Measurements from ENCODE around the gene SMIM28.

The SMIM28 gene

DNA sequence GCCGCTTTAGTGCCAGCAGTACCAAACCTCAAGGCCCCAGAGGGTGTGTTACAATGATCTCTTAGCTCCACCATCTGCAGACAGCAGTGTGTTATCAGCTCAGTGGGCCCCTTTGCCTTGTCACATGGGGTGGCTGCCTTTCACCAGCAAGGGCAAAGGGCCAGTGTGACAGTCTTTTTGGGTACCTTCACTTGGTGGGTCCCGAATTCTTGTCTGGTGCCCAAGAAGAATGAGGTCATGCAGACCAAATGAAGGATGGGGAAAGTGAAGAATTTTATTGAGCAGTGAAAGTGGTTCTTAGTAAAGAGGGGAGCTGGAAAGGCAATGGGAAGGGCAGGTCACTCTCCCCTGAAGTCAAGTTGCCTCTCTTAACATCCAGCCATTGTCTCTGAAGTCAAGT, 2.9 kb upstream of the SMIM28 start:
- DNase-seq: no peak

DNA sequence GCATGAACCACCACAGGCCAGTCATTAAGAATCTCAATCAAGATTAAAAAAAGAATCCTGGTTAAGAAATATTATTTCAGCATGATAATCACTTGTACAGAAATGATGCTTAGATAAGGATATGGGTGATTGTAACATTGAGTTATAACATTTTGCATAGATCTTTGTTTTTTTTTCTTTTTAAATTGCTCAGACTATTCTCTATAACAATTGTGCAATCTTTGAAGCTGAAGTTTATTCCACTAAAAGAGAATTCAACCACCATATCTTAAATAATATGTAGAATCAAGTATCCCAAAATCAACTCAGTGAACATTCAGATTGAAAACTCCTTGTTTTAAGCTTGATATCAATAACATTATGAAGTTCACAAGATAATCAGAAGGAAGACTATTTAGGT, 663 bp upstream of the SMIM28 start:
- no peak for DNase-seq

DNA sequence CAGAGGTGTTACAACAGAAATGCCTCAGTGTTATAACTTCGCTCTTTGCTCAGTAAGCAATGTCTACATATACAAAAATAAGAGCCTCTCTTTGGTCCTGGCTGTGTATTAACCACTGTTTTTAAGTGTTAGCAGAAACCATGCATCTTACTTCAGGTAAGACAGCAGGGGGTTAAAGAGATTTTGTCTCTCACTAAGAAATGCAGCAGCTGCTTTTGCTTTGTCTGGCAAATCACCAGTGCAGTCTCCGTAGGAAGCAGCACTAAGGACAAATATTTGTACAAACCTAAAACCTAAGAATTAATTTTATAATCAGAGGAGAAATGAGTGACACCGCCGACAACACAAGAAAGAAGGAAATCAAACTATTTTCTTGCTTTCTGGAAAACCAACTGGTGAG, 758 bp downstream of the SMIM28 start:
- DNase-seq: no peak

DNA sequence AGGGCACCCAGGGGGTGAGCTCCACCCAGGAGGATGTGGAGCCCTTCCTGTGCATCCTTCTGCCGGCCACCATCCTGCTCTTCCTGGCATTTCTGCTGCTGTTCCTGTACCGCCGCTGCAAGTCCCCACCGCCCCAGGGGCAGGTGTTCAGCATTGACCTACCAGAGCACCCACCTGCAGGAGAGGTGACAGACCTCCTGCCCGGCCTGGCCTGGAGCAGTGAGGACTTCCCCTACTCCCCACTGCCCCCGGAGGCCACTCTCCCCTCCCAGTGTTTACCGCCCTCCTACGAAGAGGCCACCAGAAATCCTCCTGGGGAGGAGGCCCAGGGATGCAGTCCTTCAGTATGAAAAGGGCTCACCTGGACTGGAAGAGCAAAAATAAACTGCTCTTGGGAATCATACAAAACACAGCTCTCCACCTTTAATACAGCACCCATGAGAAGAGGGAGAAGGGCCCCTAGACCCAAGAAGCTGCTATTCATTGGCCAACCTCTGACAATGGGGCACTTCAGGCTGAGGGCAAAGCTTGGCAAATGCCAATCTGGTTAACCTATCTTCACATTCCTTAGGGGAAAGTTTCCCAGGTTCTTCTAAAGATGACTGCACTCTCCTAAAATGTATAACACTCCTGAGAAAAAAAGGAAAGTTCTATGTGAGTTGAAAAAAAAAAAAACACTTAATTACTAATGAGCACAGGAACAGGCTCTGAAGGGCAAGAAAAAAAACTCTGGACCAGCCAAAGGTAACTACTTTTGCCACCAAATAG, 5.0 kb downstream of the SMIM28 start:
- no peak for DNase-seq

DNA sequence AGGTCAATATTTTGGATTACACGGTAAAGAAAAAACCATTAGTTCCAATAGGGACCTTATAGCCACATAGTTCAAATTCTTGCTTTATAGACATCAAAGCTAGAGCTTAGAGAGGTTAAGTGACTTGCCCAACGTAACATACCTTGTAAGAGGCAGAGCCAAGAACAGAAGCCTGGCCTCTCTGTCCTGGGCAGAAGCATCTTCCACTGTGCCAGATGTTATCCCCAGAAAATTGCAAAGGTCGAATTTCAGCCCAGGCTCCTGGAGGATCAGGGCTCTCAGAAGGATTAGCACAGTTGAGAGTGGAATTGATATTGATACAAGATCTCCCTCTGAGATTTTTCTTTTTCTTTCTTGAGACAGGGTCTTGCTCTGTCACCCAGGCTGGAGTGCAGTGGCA, 6.1 kb downstream of the SMIM28 start:
- DNase-seq: no peak

DNA sequence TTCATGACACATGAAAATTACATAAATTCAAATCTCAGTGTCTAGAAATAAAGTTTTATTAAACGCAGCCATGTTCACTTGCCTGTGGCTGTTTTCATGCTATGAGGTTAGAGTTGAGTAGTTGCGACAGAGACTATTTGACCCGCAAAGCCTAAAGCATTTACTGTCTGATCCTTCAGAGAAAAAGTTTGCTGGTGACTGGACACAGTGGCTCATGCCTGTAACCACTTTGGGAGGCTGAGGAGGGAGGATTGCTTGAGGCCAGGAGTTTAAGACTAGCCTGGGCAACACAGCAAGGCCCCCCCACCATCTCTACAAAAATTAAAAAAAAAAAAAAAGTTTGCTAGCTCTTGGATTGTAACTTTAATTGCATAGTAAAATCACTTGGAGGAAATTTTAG, 9.2 kb downstream of the SMIM28 start:
- no peak for DNase-seq

DNA sequence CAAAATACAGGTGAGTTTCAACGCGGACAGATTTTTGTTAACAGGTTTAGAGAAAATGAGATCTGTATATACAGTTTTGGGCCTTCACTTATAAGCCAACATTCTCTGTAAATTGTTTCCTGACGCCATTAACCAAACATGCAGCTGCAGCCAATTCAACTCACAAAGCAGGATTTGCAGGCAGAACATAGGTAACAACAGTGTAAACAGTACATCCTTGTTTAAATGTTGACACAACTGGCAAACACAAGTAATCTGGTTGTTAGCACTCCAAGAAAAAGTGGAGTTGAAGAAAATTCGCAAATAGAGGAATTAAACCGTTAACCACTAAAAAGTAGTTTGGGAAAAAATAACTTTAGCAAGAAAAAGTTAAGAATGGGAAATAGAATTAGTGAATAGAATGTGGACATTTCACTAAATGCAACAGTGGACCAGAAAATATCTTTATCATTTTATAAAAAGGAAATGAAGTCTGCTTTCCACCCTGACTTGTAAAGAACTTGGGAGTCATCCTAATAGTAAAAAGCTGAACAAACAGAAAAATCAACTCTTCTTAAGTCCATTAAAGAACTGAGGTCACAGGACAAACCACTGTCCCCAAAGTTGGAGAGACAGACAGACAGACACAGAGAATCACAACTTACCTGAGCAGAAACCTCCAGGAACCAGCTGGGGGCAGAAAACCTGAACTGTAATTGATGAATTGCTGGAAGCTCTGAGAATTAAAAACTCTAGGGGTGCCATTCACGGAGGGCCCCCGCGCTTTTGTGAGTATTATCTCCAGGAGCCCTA, 10.1 kb downstream of the SMIM28 start:
- no peak for DNase-seq

DNA sequence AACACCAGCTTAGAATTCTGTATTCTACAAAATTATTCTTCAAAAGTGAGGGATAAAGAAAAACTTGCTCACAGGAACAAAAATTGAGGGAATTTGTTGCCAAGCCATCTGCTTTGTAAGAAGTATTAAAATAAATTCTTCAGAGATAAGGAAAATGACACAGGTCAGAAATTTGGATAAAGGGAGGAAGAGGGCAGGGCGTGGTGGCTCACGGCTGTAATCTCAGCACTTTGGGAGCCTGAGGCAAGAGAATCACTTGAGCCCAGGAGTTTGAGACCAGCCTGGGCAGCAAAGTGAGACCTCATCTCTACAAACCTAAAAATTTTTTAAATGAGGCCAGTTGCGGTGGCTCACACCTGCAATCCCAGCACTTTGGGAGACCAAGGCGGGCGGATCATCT, 11.8 kb downstream of the SMIM28 start:
- no peak for DNase-seq

DNA sequence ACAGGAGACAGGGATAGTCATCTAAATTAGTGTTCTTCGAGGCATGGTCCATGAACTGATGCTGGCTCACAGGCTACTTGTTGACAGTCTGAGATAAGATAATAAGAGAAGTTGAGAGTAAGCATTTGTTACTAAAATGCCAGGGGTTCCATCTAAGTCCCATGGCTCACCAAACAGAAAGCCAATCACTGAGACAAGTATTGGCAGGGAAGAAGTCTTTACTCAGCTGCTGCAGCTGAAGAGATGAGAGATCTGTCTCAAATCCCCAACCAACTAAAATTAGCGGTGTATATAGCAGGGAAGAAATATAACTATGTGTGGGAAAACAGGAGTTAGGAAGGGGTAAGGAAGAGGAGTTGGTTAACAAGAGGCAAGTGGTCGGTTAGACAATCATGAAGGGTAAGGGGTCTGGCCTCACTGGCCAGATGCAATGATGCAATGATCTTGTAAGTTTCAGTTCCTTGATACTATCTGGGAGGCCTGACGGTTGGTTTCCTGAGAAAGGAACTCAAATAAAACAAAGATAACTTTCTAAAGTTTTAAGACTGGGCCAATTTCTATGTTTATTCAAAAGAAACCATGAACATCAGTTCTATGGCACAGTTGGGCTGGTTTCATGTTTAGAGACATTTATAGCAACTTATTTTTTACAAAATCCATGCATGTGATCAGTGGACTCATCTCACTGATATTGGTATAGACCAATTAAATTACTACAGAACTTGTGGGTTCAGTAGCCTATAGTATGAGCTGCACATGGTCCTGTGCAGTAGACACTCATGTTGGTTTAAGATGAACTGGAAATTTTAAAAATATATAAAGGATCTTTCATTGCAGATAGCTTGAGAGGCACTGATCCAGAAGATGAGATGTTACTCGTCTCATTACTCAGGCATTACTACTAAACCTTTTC, 16.4 kb downstream of the SMIM28 start:
- no peak for DNase-seq

DNA sequence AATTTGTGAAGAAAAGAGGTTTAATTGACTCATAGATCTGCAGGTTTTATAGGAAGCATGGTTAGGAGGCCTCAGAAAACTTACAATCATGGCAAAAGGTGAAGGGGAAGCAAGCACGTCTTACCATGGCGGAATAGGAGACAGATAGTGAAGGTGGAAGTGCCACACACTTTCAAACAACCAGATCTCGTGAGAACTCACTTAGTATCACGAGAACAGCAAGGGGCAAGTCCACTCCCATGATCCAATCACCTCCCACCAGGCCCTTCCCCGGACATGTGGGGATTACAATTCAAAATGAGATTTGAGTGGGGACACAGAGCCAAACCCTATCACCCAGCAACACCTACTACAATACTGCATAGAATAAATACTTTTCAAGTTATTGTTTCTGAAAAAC, 19.0 kb downstream of the SMIM28 start:
- DNase-seq: no peak

DNA sequence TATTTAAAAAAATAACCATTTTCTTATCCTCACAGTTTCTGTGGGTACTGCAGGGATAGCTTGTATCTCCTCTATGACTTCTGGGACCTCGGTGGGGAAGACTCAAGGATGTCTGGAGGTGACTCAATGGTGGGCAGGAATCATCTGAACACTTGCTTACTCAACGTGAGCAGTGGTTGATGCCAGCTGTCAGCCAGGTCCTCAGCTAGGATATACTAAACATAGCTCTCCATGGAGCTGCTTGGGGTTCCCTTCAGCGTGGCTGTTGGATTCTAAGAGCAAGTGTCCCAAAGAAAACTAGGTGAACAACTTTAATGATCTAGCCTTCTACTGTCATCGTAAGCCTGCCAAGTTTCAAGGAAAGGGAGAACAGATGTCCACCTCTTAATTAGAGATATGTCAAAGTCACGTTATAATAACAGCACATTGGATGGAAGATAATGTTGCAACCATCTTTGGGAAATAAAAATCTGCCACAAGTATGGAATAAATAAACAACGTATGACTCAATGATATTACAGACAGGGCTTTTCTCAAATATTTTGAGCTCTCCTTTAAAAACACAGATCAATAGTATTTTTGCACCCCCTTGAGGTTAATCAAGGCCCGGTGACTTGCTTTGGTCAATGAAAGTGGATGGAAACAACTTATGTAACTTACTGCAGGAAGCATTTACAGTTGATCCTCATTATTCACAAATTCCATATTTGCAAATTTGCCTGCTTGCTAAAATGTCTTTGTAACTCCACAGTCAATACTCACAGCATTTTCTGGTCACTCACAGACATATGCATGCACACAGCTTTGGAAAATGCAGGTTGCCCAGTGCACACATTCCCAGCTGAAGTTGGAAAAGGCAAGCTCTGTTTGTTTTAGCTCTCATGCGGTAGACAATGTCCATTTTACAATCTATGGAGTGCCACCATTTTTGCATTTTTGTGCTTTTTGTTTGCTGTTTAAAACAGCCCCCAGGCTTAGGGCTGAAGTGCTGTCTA, 19.7 kb downstream of the SMIM28 start:
- DNase-seq: no peak

DNA sequence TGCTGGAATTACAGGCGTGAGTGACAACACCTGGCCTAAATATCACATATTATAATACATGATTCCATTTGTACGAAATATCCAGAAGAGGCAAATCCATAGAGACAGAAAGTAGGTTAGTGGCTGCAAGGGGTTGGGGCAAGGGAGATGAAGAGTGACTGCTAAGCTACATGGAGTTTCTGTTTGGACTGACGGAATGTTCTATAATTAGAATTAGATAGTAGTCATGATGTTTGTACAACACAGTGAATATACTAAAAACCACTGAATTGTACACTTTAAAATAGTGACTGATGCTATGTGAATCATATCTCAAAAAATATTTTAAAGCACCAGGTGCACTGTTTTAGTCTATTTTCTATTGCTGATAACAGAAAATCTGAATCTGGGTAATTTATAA, 22.6 kb downstream of the SMIM28 start:
- DNase-seq: no peak

DNA sequence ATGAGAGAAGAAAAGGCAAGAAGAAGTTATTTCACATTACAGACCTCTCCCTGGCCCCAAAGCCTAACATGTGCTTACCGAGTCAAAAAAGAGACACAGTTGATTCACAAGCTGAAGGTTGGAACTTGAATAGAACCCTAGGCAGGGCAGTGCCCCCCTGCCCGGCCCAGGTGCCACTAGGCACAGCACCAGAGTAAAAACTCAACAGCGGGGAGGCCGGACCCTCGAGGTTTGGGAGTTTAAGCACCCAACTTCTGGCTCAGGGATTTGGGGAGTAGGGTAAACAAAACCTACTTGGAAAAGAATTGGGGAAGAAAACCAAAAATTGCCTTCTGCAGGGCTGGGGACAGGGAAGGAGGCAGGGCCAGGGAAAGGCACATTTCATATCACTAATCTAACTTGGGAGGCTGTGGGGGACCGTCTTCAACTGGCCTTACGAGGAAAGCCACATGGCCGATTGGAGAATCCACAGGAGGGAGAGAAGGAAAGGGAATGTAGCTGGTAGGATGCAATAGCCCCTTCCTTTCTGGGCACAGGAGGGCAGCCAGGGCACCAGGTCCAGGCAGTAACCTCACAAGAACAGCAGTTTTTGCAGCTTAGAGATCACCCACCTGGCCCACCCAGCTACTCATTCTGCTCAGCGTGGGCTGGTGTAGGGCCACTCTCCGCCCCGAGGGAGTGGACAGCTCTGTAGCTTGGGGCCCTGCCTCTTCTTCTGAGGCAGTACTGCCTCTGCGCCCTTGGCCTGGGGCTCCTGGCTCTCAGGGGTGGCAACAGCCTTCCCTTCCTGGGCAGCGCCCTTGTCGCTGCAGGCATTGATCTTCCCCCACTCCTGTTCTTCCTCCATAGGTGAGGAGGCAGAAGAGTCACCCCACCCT, 24.5 kb downstream of the SMIM28 start:
- no peak for DNase-seq

DNA sequence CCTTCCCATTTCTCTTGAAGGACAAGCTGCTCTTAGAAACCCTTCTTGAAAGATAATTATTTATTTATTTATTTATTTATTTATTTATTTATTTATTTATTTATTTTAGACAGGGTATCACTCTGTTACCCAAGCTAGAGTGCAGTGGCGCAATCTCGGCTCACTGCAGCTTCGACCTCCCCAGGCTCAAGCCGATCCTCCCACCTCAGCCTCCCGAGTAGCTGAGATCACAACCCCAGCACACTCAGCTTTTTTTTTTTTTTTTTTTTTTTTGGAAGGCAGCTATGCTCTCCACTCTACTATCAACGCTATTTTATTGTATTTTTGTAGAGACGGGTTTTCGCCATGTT, 25.1 kb downstream of the SMIM28 start:
- no peak for DNase-seq

DNA sequence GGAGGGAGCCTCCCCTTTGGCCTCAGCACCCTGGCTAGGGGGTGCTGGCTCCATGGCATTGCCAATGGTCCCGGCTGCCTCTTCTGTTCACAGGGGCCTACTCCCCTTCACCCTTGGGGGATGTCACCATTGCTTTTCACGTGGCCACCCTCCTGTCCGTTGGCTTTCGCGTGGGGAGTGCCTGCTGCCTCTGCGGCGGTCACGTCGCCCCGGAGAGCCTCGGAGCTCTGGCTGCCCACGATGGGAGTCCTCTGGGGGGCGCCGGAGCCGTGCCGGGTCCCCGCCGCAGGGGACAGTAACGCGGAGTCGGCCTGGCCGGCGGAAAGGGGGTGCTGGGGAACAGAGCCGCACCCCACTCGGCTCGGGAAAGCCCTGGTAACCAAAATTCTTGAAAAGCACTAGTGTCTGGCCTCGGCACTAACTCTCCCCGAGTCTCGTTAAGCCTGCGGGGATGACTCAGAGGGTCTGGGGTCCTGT, 25.7 kb downstream of the SMIM28 start:
- peak; percentile 59 for DNase-seq

DNA sequence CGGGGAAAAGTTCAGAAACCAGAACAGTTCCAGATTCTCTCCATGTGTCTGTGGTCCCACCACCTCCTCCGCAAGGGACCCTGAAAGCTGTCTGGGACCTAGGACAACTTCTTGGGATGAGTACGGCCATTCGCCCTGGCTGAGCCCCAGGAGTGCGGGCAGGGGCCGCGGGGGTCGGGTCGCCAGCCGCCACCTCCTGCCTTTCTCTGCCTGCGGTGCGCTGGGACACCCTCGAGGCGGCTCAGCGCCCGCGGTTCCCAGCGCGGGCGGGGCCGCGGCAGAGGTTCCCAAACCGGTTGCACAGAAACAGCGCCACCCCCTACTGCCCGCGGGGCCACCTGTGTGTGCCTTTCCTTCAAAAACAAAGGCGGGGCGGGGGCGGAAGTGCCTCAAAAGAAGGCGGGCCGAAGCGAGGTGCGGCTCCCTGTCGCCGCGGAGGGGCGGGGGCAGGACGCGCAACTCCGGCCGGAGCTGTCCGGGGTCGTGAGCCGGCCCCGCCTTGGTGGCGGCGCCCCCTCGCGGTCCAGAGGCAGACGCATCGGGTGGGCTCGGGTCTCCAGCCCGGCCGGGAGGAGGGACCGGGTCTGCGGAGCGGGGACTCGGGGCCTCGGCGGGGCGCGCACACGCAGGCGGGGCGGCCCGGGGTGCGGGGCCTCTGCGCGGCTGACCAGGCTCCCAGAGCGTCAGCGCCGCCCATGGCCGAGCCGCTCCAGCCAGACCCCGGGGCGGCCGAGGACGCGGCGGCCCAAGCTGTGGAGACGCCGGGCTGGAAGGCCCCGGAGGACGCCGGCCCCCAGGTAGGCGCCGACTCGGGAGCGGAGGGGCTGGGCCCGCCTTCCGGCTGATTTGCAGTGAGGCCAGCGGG, 26.3 kb downstream of the SMIM28 start, which contains the start of gene HEBP2:
Gene HEBP2 (plus strand): TSS at position 423 of the 865 bp plus-strand sequence. CDS start 273 bp downstream, at position 696.
- peak; percentile 94 to 96 for DNase-seq

DNA sequence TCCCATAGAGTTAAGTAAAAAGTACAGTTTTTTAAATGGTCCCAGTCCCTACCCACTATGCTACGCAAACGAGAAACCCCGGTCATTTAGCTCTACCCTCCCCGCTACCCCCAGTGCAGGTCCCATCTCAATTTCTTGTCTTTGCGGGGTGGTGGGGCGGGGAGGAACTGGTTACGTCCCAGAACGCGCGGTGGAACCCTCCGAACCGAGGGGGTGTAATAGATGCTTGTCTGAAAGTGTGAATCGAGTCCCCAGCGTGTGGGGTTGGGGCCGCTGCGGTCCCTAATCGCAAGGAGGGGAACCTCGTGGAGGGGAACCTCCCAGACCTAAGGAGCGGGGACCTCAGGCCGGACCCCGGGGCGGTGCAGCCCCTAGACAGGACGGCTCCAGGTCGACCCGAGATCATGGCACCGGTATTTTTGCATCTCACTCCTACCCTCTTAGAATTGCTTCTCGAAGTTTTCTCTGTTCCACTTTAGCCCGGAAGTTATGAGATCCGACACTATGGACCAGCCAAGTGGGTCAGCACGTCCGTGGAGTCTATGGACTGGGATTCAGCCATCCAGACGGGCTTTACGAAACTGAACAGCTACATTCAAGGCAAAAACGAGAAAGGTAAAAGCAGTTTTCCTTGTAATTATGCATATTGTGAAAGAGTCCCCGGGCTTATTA, 27.1 kb downstream of the SMIM28 start:
- peak in 1 of 2 experiments; percentile 20 for DNase-seq

DNA sequence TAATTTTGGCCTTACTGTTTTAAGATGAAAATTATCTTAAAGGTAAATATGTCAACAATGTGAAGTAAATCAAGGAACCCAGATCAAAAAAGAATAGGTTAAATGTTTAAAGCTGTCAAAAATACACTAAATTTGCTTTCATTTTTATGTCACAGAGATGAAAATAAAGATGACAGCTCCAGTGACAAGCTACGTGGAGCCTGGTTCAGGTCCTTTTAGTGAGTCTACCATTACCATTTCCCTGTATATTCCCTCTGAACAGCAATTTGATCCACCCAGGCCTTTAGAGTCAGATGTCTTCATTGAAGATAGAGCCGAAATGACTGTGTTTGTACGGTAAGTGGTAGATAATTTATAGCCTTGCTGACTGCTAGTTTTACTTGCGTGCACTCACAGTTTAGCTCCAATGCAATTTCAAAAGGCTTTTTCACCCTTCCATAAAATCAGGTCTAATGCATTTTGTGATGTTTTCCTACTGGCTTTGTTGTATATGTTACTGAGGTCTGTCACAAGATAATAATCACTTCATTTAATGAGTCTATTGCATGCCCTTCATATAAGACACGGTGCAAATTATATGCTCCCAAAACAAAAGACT, 28.2 kb downstream of the SMIM28 start:
- no peak for DNase-seq

DNA sequence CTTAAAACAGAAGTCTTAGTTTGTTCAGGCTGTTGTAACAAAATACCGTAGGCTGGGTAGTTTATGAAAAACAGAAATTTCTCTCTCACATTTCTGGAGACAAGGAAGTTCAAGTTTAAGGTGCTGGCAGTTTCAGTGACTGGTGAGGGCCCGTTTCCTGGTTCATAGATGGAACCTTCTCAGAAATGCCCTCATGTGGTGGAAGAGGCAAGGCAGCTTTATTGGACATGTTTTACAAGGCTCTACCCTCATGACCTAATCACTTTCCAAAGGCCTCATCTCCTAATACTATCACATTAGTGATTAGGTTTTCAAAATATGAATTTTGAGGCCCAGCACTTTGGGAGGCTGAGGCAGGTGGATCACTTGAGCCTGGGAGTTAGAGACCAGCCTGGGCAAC, 28.7 kb downstream of the SMIM28 start:
- DNase-seq: peak; percentile 75 to 82
